OCI-LY7 (cell line): ENCODE results near the gene DYNLRB1. TPM values are rescaled to one million over a fixed set of nuclear protein-coding genes. Genes with fewer than 3 reads are reported as not detected.

Experiments
- BruUV-seq: library from RNA; stranded (reverse); fragments of 400-500 nt; replicated peaks from 2 replicates; lab custom pipeline; 2021; lab: Mats Ljungman, UMichigan
- CTCF ChIA-PET: fragments of 300-600 bp; sonication (Branson Sonifier 250); formaldehyde crosslinking; loops from one replicate; lab custom pipeline; 2022; ENCODE audit warnings: antibody characterized with exemption; ENCODE audit not compliant: unreplicated experiment; lab: Charles Lee
- POLR2A ChIA-PET: fragments of 300-600 bp; sonication (Branson Sonifier 250); formaldehyde crosslinking; loops from one replicate; lab custom pipeline; 2022; ENCODE audit warnings: antibody characterized with exemption; lab: Charles Lee
- DNase-seq: peaks from one replicate; pipeline ENCODE4 v3.0.0-alpha.2; 2015; ENCODE audit warnings: low spot score
- H2AFZ ChIP-seq: fragments of 200-600 bp; sonication (generic), shearing (Covaris generic); 2 replicates; pipeline ENCODE4 v1.6.1; 2014; ENCODE audit warnings: mild to moderate bottlenecking, antibody characterized with exemption, low read length, moderate library complexity
- H3K27ac ChIP-seq: fragments of 200-600 bp; sonication (generic); 2 replicates; pipeline ENCODE4 v1.5.1; 2014; ENCODE audit warnings: mixed run types, low read depth, mild to moderate bottlenecking, moderate library complexity, low read length, inconsistent platforms; ENCODE audit not compliant: poor library complexity, severe bottlenecking
- H3K36me3 ChIP-seq: fragments of 200-600 bp; sonication (generic); 2 replicates; pipeline ENCODE4 v1.6.1; 2014; ENCODE audit warnings: mild to moderate bottlenecking, antibody characterized with exemption, low read length, moderate library complexity, mixed read lengths; ENCODE audit not compliant: insufficient read depth
- H3K4me1 ChIP-seq: fragments of 200-600 bp; sonication (generic); 2 replicates; pipeline ENCODE4 v1.5.1; 2014; ENCODE audit warnings: mild to moderate bottlenecking, low read length; ENCODE audit not compliant: insufficient read depth, poor library complexity, severe bottlenecking
- H3K4me2 ChIP-seq: fragments of 200-600 bp; sonication (generic); 2 replicates; pipeline ENCODE4 v1.6.1; 2014; ENCODE audit warnings: mild to moderate bottlenecking, low read length
- H3K4me3 ChIP-seq: fragments of 200-600 bp; sonication (generic); 2 replicates; pipeline ENCODE4 v1.5.1; 2014; ENCODE audit warnings: mild to moderate bottlenecking, low read depth, low read length; ENCODE audit not compliant: poor library complexity, severe bottlenecking
- H3K79me2 ChIP-seq: fragments of 200-600 bp; sonication (generic); 2 replicates; pipeline ENCODE4 v1.6.1; 2016; ENCODE audit warnings: low read depth, mild to moderate bottlenecking, low read length, moderate library complexity, mixed read lengths; ENCODE audit not compliant: insufficient read depth
- H3K9me2 ChIP-seq: fragments of 200-600 bp; sonication (generic); 2 replicates; pipeline ENCODE4 v1.6.1; 2016; ENCODE audit warnings: mild to moderate bottlenecking, low read length, mixed read lengths; ENCODE audit not compliant: insufficient read depth
- H3K9me3 ChIP-seq: fragments of 200-600 bp; sonication (generic); 2 replicates; pipeline ENCODE4 v1.6.1; 2014; ENCODE audit warnings: mild to moderate bottlenecking, mixed run types, low read length, mixed read lengths
- H4K20me1 ChIP-seq: fragments of 200-600 bp; sonication (generic); 2 replicates; pipeline ENCODE4 v1.6.1; 2014; ENCODE audit warnings: mild to moderate bottlenecking, antibody characterized with exemption, low read length, moderate library complexity, mixed read lengths; ENCODE audit not compliant: insufficient read depth
- CTCF ChIP-seq: fragments of 200-600 bp; sonication (generic); conservative IDR thresholded peaks from 2 replicates; pipeline ENCODE4 v1.5.1; 2014; ENCODE audit warnings: mild to moderate bottlenecking, antibody characterized with exemption, low read length, moderate library complexity, mixed read lengths
- EZH2phosphoT487 ChIP-seq: fragments of 200-600 bp; sonication (generic); IDR thresholded peaks from 2 replicates; pipeline ENCODE4 v1.6.1; 2018; ENCODE audit warnings: low read depth, borderline replicate concordance, mild to moderate bottlenecking, mixed run types, antibody characterized with exemption, low read length, moderate library complexity, mixed read lengths
- intact Hi-C: fragments of 100-400 bp; cut with micrococcal nuclease; formaldehyde crosslinking; loops from one replicate; pipeline ENCODE4 v1.10.0; 2022; ENCODE audit not compliant: unreplicated experiment
- total RNA-seq, 2 experiments: library from RNA; depleted of rRNA in 1 of 2; stranded (reverse); fragments of >200 nt in 1 of 2; shearing (Covaris generic) in 1 of 2; gene quantifications; 2 replicates each; pipeline ENCODE4 v1.2.3, GENCODE V29; 2014 to 2022

Gene DYNLRB1
- total RNA-seq, 2 experiments from 2014 or later = 94.2 to 128 TPM

- no TSS peak for BruUV-seq
- no peaks in the 10 kb centered on the region for H3K9me2 ChIP-seq
- no peak overlapping the region for H3K4me3 ChIP-seq
- CTCF ChIA-PET = no interaction called here
- H3K27ac ChIP-seq = no peak overlapping the region
- H3K79me2 ChIP-seq = no peaks in the 10 kb centered on the region
- no peaks in the 10 kb centered on the region for H3K4me1 ChIP-seq
- intact Hi-C loops = loop anchor here (5.0 kb wide), 2 partner anchors 231 to 344 kb away; no protein-coding TSS in a partner anchor
- POLR2A ChIA-PET = no interaction called here
- no peak for TF ChIP-seq EZH2phosphoT487
- no peak for TF ChIP-seq CTCF
- no peaks in the 10 kb centered on the region for H3K9me3 ChIP-seq
- peaks cover 60% of the 10 kb centered on the region for H3K36me3 ChIP-seq
- no peak overlapping the region for H2AFZ ChIP-seq
- no peaks in the 10 kb centered on the region for H4K20me1 ChIP-seq
- H3K4me2 ChIP-seq = no peak overlapping the region
- DNase-seq = no peak
Observed at GRCh38 chr20:34535857-34536256, 19.6 kb downstream of the DYNLRB1 start.

GRCh38 chr20:34536798-34537394, 20.7 kb downstream of the DYNLRB1 start:
- H3K4me1 ChIP-seq = no peaks in the 10 kb centered on the region
- no peak overlapping the region for H3K4me2 ChIP-seq
- ChIA-PET CTCF (interaction anchor here (0.6 to 1.0 kb wide), 2 partner anchors 166 to 171 kb away, joined by 3 to 8 read pairs; no protein-coding TSS in a partner anchor), POLR2A (interaction anchor here (0.8 kb wide), 1 partner anchor 171 kb away, joined by 4 read pairs; no protein-coding TSS in a partner anchor)
- H3K9me2 ChIP-seq = no peaks in the 10 kb centered on the region
- DNase-seq = peak; percentile 70
- peaks cover 64% of the 10 kb centered on the region for H3K36me3 ChIP-seq
- no peak overlapping the region for H3K4me3 ChIP-seq
- H3K27ac ChIP-seq = no peak overlapping the region
- no peak overlapping the region for H2AFZ ChIP-seq
- no peaks in the 10 kb centered on the region for H3K9me3 ChIP-seq
- no TSS peak for BruUV-seq
- intact Hi-C loops = loop anchor here (5.0 kb wide), 2 partner anchors 230 to 345 kb away; no protein-coding TSS in a partner anchor
- H3K79me2 ChIP-seq = no peaks in the 10 kb centered on the region
- no peaks in the 10 kb centered on the region for H4K20me1 ChIP-seq
- TF ChIP-seq EZH2phosphoT487 (no peak), CTCF (peak; percentile 79)

- no peak for TF ChIP-seq EZH2phosphoT487
- peaks cover 56% of the 10 kb centered on the region for H3K36me3 ChIP-seq
- POLR2A ChIA-PET = interaction anchor here (0.8 kb wide), 1 partner anchor 170 kb away, joined by 4 read pairs; no protein-coding TSS in a partner anchor
Observed at GRCh38 chr20:34537651-34538050, 21.4 kb downstream of the DYNLRB1 start.

More at GRCh38 chr20:34537651-34538050, 21.4 kb downstream of the DYNLRB1 start:
- Histone ChIP-seq H3K79me2 (no peaks in the 10 kb centered on the region), H3K4me3 (no peak overlapping the region), H3K4me1 (no peaks in the 10 kb centered on the region), H3K9me3 (no peaks in the 10 kb centered on the region), H2AFZ (no peak overlapping the region), H4K20me1 (no peaks in the 10 kb centered on the region), H3K4me2 (no peak overlapping the region), H3K27ac (no peak overlapping the region), H3K9me2 (no peaks in the 10 kb centered on the region)
- CTCF ChIA-PET = interaction anchor here (0.6 kb wide), 1 partner anchor 166 kb away, joined by 8 read pairs; no protein-coding TSS in a partner anchor
- intact Hi-C loops = loop anchor here (1.0 to 5.0 kb wide), 3 partner anchors 171 to 345 kb away; no protein-coding TSS in a partner anchor
- no peak for DNase-seq
- BruUV-seq = no TSS peak
